Left forelimb (tissue), 1 donor: Measurements from ENCODE around the gene TP63.

Experiments used
- DNase-seq: peaks from one replicate; pipeline ENCODE4 v3.0.0-alpha.2; 2018; ENCODE audit warnings: low spot score

The TP63 gene

DNA sequence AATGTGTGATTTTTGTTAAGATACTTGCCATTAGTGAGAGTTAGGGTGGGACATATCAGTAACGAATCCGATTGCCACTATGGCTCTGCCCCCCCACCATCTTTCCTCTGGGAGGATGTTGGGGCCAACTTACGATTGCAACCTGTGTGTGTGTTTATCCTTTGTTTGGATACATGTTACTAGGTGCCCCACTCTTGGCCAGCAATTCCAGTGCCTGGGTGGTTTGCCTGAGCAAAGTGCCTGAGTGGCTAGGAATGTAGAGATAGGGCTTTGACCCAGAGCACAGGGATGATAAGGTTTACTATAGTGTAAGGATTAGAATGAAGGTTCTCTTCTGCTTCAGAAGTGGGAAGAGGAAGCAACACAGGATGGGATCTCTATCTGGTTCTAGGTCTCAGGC lies 231.8 kb downstream of the TP63 start:
- no peak for DNase-seq

DNA sequence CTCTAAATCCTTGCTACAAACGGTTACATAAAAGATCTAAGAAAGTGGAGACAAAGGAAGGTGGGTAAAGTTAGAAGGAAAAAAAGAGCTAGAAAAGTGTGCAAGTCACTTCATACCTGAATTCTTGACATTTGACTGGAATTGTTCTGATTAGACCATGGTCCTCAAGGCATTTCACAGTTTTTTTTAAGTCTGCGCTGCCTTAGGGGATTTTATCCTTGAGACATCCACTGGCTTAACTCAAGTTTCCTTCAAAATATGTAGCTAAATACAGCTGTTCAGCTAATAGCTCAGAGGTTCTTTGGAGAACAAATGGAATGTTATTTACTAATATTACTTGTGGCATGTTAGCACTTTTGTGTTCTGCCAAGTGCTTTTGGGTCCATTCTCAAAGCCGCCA lies 236.9 kb downstream of the TP63 start:
- no peak for DNase-seq

GRCh38 chr3:189869165-189869564 lies 238.0 kb downstream of the TP63 start:
- no peak for DNase-seq

- no peak for DNase-seq
Measured at GRCh38 chr3:189871418-189871817, 240.2 kb downstream of the TP63 start.

GRCh38 chr3:189883113-189883753 lies 252.0 kb downstream of the TP63 start:
- no peak for DNase-seq

DNA sequence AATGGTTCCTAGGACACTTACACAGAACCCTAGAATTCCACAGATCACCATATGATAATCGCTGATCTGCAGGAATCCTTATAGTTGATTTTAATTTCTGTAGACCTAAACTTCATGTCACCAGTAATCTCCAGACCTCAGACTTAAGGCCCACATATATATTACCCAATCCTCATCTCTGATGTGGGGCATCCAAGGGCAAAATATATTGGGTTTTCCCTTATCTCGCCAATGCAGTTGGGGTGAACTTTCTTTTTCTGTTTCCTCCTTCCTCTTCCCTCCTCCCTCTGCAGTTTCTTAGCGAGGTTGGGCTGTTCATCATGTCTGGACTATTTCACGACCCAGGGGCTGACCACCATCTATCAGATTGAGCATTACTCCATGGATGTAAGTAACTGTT lies 259.3 kb downstream of the TP63 start:
- DNase-seq, result no peak

DNA sequence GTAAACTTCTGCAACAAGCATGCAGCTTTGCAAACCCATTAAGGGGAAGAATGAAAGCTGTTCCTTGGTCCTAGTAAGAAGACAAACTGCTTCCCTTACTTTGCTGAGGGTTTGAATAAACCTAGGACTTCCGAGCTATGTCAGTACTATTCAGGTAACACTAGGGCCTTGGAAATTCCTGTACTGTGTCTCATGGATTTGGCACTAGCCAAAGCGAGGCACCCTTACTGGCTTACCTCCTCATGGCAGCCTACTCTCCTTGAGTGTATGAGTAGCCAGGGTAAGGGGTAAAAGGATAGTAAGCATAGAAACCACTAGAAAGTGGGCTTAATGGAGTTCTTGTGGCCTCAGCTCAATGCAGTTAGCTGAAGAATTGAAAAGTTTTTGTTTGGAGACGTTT lies 265.3 kb downstream of the TP63 start:
- DNase-seq, result no peak

DNA sequence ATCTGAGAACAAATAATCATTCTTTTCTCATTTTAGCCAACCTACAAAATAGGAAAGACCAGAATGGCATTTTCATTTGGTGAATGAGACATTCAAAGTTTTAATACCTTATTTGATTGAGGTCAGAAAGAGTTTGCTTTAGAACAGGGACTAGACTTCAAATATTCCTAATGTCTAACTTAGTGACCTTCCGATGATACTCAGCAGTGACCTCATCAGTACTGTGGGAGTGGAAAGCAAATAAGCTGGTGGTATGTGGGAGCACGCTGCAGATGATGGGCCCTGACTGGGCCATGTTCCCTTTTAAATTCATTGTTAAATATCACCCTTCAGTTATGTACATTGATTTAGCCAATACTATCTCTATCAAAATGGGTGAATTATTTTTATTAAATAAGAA lies 266.2 kb downstream of the TP63 start:
- DNase-seq, result no peak

GRCh38 chr3:189898559-189899153 lies 267.5 kb downstream of the TP63 start:
- no peak for DNase-seq

DNA sequence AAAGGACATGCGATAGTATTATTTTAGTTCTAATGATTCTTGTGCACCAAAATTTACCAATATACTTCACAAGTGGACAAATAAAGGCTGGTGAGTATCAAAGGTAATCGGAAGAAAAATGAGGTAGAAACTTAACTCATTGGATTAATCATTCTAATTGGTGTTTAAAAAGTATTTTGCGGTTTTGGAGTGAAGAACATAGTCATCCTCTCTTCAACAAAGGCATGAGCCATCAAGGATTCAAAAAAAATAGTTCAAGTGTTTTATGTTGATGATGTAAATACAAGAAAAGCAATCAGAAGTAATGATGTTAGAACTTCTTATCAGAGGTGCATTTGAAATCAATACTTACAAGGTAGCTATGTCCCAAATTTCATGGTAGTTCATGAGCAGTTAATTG lies 268.0 kb downstream of the TP63 start:
- no peak for DNase-seq

GRCh38 chr3:189900578-189900977 lies 269.4 kb downstream of the TP63 start:
- no peak for DNase-seq

DNA sequence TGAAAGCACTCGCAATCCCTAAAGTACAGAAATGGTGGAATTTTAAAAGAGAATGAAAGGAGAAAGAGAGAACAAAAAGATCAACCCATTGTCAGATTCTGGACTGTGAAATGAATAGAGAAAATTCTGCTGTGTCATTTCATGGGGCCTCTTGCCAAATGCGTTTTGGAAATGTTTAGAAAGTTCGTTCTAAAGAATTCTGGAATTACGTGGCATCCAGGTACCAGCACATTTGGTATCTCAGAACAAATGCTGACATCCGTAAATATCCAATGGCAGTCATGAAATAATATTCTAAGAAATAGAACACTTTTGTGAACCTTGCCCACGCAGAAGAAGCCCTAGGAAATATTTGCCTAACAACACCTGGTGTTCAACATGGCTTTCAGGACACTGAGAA lies 270.3 kb downstream of the TP63 start:
- DNase-seq, result no peak

DNA sequence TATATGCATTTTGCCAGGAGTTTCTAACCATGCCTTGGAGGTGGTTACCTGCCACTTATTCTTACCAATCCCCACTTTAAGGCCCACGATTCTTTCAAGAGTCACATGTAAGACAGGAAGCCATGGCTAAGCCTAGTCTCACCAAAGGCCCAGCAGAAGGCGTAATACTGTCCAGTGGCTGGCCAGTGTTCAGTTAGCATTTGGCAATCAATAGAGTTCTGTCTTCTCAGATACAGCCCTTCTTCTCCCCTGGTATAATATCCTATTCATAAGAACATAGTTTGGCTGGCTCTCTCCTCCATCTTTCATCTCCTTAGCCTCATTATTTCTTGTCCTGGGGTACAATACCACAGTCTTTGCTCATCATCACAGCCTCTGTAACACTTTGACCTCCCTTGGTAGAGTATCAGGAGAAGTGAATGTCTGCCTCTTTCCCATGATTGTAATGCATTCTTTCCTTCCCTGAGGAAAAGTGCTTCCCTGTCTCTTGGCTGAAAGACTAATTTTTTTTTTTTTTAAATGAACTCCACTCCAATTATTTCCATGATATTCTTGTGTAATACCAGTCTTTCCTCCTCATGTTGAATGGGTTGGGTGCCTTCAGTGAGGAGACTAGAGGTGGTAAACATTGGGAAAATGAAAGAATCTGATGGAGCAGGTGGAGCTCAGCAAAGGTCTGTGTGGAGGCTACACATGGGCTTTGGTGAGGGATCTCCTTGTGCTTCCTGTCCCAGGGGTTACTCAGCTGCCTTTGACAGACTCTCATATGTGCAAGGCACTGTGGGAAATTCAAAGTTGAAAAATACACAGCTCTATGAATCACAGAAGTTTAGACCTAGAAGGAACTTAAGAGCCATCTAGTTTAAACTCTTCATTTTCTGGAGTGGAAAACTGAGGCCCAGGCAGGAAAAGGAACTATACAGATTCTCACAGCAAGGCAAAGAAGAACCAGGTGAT lies 271.3 kb downstream of the TP63 start:
- DNase-seq, result no peak

GRCh38 chr3:189903562-189904250 lies 272.5 kb downstream of the TP63 start:
- DNase-seq, result no peak

DNA sequence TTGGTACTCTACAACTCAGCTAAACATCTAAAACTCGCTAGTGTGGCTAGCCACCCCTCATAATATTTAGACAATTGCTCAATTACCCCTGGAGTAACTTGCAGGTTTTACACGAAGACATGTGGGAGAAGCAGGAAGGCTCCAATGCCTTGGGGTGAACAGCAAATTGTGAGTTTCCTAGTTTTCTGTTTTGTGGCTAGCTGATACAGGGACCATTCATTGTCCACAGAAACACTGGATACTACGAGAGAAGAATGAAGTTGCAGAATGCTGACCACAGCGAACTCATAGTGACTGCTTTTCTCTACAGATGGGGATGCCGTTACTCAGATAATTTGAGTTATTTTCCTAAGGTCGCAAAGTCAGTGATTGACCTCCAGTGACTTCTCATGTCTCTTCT lies 276.6 kb downstream of the TP63 start:
- no peak for DNase-seq

DNA sequence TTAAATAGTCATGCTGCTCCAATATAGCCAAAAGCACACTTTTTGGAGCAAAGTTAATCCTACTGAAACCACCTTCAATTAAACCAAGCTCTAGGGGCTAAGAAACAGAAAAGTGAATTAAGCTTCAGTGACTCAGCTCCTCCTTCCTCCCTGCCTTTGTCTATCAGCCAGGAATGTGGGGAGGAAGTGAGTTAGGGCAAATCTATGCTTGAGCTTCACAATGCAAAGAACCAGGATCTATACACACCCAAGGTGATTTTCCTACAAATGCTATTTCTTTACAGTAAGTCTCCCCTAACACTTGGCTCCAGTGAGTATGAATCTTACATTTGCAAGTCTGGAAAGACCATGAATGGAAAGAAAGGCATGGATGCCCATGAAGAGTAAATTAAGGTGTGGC lies 277.5 kb downstream of the TP63 start:
- DNase-seq, result no peak

- DNase-seq, result no peak
Measured at GRCh38 chr3:189909139-189909538, 277.9 kb downstream of the TP63 start.

DNA sequence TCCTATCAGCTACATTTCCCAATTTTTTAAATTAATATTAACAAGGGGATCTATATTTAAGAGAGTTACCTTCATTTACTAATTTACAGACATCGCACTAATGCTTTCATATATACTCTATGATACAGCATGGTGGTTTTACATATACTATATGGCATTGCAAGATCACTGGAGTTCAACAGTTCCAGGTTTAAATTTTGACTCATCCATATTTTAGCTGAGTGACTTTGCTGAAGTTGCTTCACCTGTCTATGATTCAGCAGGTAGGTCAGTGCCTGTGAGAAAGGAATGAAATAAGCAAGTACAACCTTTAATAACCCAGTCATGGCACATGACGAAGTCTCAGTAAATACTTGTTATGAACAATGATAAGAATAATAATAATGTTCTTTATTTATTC lies 278.4 kb downstream of the TP63 start:
- no peak for DNase-seq

DNA sequence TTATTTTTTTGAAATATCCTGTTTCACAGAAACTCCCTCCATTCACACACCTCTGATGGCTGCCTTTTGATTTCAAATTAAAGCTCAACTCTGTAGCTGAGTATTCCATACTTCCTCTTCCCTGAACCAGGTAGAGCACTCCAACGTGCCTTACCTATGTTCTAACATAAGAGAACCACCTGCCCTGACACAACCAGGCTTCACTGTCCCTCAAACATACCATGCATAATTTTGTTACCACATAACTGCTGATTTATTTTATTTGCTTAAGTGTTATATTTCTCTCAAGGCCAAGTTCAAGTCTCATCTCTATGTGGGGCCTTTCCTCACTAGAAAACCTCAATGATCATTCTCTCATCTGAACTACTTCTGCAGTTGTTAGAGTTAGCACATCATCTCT lies 279.8 kb downstream of the TP63 start:
- no peak for DNase-seq

DNA sequence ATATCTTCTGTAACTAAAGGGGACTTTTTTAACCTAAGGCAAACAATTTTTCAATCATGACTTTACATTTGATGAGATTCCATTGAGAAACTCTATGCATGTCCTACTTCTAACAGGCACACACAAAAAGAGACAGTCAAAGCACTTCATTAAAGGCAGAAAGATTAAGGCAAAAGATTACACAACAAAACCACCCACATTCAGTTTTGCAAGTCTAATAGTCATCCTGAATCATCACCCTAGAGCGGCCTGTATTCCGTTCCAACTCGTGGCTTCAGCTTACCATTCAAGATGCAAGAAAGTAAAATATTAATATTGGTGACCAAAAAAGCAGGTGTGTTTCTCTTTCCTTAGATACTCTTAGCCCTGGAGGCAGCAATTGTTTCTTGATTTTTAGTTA lies 283.6 kb downstream of the TP63 start:
- DNase-seq, result no peak

- DNase-seq, result no peak
Measured at GRCh38 chr3:189921770-189922169, 290.6 kb downstream of the TP63 start.
